ENCODE measurements around the gene HIRA. TPM values are rescaled to one million over a fixed set of nuclear protein-coding genes. Genes with fewer than 3 reads are reported as not detected.

The HIRA gene
- total RNA-seq, 1 experiment from 2014 or later: 23.8 TPM

- H3K27me3 ChIP-seq (ENCODE audit: control insufficient read depth, insufficient read depth, low read length): no peaks in the 10 kb centered on the region
- in situ Hi-C loops (cut with HindIII; ENCODE audit: low pct_unique_long_range_greater_than_20kb, low sequenced_read_pairs): no loop called here
- TF ChIP-seq REST (IDR thresholded peaks at IDR 0.05; ENCODE audit: insufficient read depth in 1 of 2, low read depth in 2 of 2, low read length in 1 of 2): no peak
- TF ChIP-seq POLR2AphosphoS5 (IDR thresholded peaks at IDR 0.05; ENCODE audit: low read depth, low read length): no peak
- ChIA-PET CTCF (no interaction called here), POLR2A (no interaction called here)
- no peaks in the 10 kb centered on the region; the same call in 1 of the 2 replicates for H3K36me3 ChIP-seq (ENCODE audit: control insufficient read depth, insufficient read depth, low read length)
- ATAC-seq (no peak), DNase-seq (ENCODE audit: low read depth, low spot score) (no peak)
- BruUV-seq (replicated peaks): no TSS peak
- intact Hi-C loops (cut with micrococcal nuclease; ENCODE audit: unreplicated experiment): no loop called here
- H3K9me3 ChIP-seq (ENCODE audit: control insufficient read depth, insufficient read depth, low read depth, low read length): no peaks in the 10 kb centered on the region
- no peak overlapping the region for H3K27ac ChIP-seq (ENCODE audit: low read length)
- H3K4me3 ChIP-seq (ENCODE audit: low read depth in 2 of 2, low read length in 2 of 2): no peak overlapping the region
- no peaks in the 10 kb centered on the region for H3K4me1 ChIP-seq (ENCODE audit: control insufficient read depth, insufficient read depth, low read length)
Measured at GRCh38 chr22:19353363-19354131, 78.0 kb downstream of the HIRA start.

GRCh38 chr22:19352766-19353165 lies 78.8 kb downstream of the HIRA start:
- ATAC-seq (no peak; the same call in 1 of the 2 replicates), DNase-seq (ENCODE audit: low read depth, low spot score) (no peak)
- Histone ChIP-seq H3K27ac (ENCODE audit: low read length) (no peak overlapping the region), H3K36me3 (ENCODE audit: control insufficient read depth, insufficient read depth, low read length) (no peaks in the 10 kb centered on the region; the same call in 1 of the 2 replicates), H3K4me3 (ENCODE audit: low read depth in 2 of 2, low read length in 2 of 2) (no peak overlapping the region), H3K4me1 (ENCODE audit: control insufficient read depth, insufficient read depth, low read length) (no peaks in the 10 kb centered on the region), H3K27me3 (ENCODE audit: control insufficient read depth, insufficient read depth, low read length) (no peaks in the 10 kb centered on the region), H3K9me3 (ENCODE audit: control insufficient read depth, insufficient read depth, low read depth, low read length) (no peaks in the 10 kb centered on the region)
- intact Hi-C loops (cut with micrococcal nuclease; ENCODE audit: unreplicated experiment) (no loop called here), in situ Hi-C loops (cut with HindIII; ENCODE audit: low pct_unique_long_range_greater_than_20kb, low sequenced_read_pairs) (no loop called here)
- BruUV-seq (replicated peaks): no TSS peak
- ChIA-PET CTCF (no interaction called here), POLR2A (no interaction called here)
- no peak for TF ChIP-seq TCF7L2 (IDR thresholded peaks at IDR 0.05; ENCODE audit: low read depth, low read length)
- TF ChIP-seq POLR2AphosphoS5 (IDR thresholded peaks at IDR 0.05; ENCODE audit: low read depth, low read length): no peak
- TF ChIP-seq SIN3A (IDR thresholded peaks at IDR 0.05; ENCODE audit: borderline replicate concordance, insufficient read depth, low read depth, low read length): no peak
- no peak for TF ChIP-seq CTCF (IDR thresholded peaks at IDR 0.05)
- no peak for TF ChIP-seq REST (IDR thresholded peaks at IDR 0.05; ENCODE audit: insufficient read depth in 1 of 2, low read depth in 2 of 2, low read length in 1 of 2)
